GM11168 (cell line): ENCODE measurements around the gene WDR88.
"Not testable (repeated sequence)": the region's sequence is repeated elsewhere in the genome, so short reads cannot be mapped to it uniquely, and the experiment has no call there.

Experiments
- in situ Hi-C: fragments of 300-500 bp; cut with MboI; formaldehyde crosslinking; loops from one replicate; pipeline ENCODE4 v1.12.0; 2022; ENCODE audit warnings: low sequenced_read_pairs; ENCODE audit not compliant: unreplicated experiment

WDR88 gene

GRCh38 chr19:33125929-33126388 lies 6.0 kb upstream of the WDR88 start:
- in situ Hi-C loops: no loop called here

DNA sequence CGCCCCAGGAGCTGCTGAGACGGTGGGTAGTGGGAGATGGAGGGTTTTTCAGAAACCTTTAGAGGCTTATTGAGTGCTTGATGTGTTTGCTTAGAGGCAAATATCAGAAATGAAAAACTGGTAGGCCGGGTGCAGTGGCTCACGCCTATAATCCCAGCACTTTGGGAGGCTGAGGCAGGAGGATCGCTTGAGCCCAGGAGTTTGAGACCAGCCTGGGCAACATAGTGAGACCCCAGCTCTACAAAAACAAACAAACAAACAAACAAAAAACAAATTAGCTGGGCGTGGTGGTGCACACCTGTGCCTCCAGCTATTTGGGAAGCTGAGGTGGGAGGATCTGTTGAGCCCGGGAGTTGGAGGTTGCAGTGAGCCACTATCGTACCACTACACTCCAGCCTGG lies 5.2 kb upstream of the WDR88 start:
- in situ Hi-C loops: not testable (repeated sequence)

GRCh38 chr19:33129901-33130300 lies 2.0 kb upstream of the WDR88 start:
- in situ Hi-C loops: no loop called here

DNA sequence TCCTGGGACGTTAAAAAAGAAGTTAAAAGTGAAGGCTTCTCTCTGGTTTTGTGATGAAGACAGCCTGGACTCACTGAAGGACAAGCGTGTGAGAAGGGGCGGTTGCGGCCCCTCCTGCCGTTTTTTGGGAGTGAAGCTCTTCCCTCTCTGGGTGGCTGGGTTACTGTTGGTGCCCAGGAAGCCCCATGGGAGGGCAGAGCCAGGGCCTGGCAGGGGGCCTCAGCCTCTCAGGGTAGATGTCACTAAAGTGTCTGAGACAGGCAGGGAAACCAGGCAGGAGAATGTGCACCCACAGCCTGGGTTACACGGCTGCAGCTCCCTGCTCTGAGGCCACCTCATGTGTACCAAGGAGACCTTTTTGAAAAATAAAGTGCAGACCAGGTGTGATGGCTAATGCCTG lies 1.5 kb upstream of the WDR88 start:
- in situ Hi-C loops: no loop called here

DNA sequence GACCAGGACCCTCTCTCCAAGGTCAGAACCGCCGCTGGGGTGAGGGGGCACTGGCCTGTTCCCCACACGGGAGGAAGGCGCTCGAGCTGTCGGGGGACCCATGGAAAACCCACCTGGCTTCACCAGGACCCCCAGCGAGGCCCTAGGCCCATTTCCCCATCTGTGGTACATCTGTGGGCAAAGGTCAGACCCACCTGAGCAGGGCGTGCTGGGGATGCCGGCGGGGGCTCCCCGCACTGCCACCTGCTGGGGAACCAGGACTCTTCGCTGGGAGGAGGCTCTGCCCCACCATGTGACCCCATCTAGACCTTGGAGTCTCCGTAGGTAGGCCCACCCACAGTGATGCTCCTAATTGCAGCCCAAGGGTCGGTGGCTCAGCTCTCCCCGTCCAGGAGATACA lies 511 bp downstream of the WDR88 start:
- in situ Hi-C loops: no loop called here

DNA sequence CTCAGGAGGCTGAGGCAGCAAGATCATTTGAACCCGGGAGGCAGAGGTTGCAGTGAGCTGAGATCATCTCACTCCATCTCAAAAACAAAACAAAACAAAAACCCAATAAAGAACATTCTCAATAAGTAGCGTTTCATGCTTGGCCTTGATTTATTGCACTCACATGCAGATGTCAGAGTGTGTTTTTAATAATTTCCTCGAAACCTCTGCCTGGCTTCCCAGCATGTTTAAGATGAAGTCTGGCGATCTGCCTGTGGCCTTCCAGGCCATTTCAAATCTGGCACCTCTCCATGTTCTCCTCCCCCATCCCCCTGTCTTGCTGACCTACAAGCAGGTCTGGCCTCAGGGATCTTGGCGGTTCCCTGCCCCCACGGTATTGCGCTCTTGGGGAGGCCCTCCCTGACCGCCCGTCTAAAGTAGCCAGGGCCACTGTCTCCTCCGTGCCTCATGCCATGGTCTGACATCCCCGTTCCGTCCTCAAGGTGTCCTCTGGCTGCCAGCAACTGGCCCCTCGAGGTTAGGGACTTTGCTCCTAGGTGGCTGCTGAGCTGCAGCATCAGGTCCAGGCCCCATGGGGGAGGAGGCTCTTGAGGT lies 1.6 kb downstream of the WDR88 start:
- in situ Hi-C loops: no loop called here

DNA sequence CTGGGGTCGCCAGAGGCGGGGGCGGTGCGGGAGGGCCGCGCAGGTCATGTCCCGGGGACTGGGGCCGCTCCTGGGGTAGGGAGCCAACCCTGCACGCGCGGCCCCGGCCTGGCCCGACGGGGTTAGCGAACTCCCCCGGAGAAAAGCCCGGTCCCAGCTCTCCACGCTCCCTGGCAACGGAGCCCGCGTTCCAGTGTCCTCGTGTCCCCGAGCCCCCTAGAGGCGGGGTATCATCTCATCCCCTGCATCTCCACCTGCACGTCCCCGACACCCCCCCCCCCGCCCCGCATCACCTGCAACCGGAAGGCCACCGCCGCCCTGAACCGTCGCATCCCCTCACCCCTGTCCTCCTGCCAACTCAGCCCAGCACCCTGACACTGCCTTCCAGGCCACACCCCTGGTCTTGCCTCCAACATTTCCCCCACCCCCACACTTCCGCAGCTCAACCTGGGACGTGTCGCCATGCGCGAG lies 2.7 kb downstream of the WDR88 start:
- in situ Hi-C loops: no loop called here

GRCh38 chr19:33139165-33139564 lies 7.3 kb downstream of the WDR88 start:
- in situ Hi-C loops: no loop called here

DNA sequence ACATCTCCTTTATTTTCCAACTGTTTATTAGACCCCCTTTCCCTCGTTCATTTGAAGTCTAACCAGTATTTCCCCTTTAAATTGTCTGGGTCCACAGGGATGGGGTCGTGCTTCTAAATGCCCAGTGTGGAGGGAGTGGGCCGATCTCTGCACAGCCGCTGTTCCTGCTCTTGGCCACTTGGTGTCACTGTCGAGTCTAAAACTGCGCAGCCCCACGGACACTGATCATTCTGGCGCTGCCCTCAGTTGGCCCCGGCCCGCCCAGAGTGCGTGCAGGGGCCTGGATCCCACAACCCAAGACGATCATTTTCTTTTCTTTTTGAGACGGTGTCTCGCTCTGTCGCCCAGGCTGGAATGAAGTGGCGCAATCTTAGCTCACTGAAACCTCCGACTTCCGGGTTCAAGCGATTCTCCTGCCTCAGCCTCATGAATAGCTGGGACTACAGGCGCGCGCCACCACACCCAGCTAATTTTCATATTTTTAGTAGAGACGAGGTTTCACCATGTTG lies 12.0 kb downstream of the WDR88 start:
- in situ Hi-C loops: no loop called here

GRCh38 chr19:33146209-33146608 lies 14.3 kb downstream of the WDR88 start:
- in situ Hi-C loops: loop anchor here (5.0 kb wide), 1 partner anchor 36 kb away; no protein-coding TSS in a partner anchor

- in situ Hi-C loops: loop anchor here (5.0 kb wide), 1 partner anchor 35 kb away; no protein-coding TSS in a partner anchor
These were observed 15.6 kb downstream of the WDR88 start for GRCh38 chr19:33147538-33147937.

- in situ Hi-C loops: no loop called here
These were observed 19.1 kb downstream of the WDR88 start for GRCh38 chr19:33150852-33151518.

GRCh38 chr19:33152176-33152575 lies 20.3 kb downstream of the WDR88 start:
- in situ Hi-C loops: no loop called here

DNA sequence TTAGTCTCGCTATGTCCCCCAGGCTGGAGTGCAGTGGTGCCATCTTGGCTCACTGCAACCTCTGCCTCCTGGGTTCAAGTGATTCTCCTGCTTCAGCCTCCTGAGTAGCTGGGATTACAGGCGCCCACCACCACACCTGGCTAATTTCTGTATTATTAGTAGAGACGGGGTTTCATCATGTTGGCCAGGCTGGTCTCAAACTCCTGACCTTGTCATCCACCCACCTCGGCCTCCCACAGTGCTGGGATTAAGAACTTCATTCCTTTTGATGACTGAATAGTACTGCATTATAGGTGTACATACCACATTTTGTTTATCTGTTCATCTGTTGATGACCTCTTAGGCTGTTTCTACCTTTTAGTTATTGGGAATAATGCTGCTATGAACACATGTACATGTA lies 20.7 kb downstream of the WDR88 start:
- in situ Hi-C loops: not testable (repeated sequence)

DNA sequence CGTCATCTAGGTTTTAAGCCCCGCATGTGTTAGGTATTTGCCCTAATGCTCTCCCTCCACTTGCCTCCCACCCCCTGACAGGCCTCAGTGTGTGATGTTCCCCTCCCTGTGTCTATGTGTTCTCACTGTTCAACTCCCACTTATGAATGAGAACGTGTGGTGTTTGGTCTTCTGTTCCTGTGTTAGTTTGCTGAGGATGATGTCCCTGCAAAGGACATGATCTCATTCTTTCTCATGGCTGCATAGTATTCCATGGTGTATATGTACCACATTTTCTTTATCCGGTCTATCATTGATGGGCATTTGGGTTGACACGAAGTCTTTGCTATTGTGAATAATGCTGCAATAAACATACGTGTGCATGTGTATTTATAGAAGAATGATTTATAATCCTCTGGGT lies 22.4 kb downstream of the WDR88 start:
- in situ Hi-C loops: not testable (repeated sequence)

- in situ Hi-C loops: no loop called here
These were observed 24.4 kb downstream of the WDR88 start for GRCh38 chr19:33156334-33156733.

- in situ Hi-C loops: no loop called here
These were observed 26.0 kb downstream of the WDR88 start for GRCh38 chr19:33157906-33158305.

DNA sequence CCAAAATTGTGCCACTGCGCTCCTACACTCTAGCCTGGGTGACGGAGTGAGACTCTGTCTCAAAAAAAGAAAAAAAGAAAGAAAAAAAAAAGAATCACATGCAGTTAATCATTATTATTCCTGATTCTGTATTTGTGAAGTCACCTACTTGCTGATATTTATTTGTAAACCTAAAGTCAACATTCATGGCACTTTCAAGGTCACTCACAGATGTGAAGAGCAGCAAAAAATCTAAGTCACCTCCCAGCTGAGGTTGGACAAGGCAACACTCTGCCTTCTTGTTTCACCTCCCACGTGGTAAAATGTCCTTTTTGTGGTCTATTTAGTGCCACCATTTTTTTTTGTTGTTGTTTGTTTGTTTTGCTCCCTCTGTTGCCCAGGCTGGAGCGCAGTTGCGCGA lies 26.5 kb downstream of the WDR88 start:
- in situ Hi-C loops: no loop called here

DNA sequence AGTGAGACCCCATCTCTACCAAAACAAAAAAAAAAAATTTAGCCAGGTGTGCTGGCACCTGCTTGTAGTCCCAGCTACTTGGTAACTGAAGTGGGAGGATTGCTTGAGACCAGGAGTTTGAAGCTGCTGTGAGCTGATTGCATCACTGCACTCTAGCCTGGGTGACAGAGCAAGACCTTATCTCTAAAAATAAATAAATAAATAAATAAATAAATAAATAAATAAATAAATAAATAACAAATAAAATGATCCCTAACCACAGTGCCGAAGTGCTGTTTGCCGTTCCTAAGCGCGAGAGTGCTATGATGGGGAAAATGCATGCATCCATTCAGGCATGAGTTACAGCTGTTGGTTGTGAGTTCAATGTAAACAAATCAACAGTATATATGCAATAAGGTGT lies 27.2 kb downstream of the WDR88 start:
- in situ Hi-C loops: no loop called here

GRCh38 chr19:33159893-33160292 lies 28.0 kb downstream of the WDR88 start:
- in situ Hi-C loops: no loop called here

DNA sequence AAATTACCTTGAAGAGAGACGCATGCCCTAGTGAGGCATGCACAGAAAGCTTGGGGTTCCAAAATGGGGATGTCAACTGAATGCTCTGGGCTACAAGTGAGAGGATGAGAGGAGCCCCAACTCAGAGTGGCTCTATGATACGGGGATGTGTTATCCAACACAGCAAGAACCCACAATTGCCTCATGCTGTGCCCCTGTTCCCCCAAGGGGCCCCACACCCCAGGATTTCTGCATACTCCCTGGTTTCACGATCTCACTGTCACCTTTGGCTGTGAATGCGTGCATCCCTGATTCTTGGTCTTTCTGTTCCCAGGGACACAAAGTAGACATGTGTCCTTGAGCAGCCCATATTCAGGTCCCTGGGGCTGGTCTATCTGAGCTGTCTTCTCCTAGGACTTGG lies 29.3 kb downstream of the WDR88 start:
- in situ Hi-C loops: no loop called here

- in situ Hi-C loops: no loop called here
These were observed 31.6 kb downstream of the WDR88 start for GRCh38 chr19:33163481-33163880.
